Gastrocnemius medialis (tissue), 4 donors: Measurements from ENCODE around the gene REP15.

ENCODE experiments used
- POLR2A ChIP-seq, 2 donors: fragments of 450-650 bp; IDR thresholded peaks; one replicate each; pipeline ENCODE4 v1.6.1; 2017; ENCODE audit warnings: antibody characterized with exemption in 2 of 2, mild to moderate bottlenecking in 2 of 2, moderate library complexity in 2 of 2
- TF ChIP-seq, protein P1 (sequence below), 5 experiments: fragments of 450-650 bp in 3 of 5; fragments of 200-600 bp in 2 of 5; sonication (generic) in 2 of 5; IDR thresholded peaks in 4 of 5; conservative IDR thresholded peaks in 1 of 5; 1 replicate in 4 of 5; 2 replicates in 1 of 5; pipeline ENCODE4 v1.5.1; 2016 to 2019; ENCODE audit warnings: antibody characterized with exemption in 5 of 5, mild to moderate bottlenecking in 3 of 5, moderate library complexity in 3 of 5

GRCh38 chr12:27703720-27704452, 7.6 kb downstream of the REP15 start:
- TF ChIP-seq, protein P1, sequence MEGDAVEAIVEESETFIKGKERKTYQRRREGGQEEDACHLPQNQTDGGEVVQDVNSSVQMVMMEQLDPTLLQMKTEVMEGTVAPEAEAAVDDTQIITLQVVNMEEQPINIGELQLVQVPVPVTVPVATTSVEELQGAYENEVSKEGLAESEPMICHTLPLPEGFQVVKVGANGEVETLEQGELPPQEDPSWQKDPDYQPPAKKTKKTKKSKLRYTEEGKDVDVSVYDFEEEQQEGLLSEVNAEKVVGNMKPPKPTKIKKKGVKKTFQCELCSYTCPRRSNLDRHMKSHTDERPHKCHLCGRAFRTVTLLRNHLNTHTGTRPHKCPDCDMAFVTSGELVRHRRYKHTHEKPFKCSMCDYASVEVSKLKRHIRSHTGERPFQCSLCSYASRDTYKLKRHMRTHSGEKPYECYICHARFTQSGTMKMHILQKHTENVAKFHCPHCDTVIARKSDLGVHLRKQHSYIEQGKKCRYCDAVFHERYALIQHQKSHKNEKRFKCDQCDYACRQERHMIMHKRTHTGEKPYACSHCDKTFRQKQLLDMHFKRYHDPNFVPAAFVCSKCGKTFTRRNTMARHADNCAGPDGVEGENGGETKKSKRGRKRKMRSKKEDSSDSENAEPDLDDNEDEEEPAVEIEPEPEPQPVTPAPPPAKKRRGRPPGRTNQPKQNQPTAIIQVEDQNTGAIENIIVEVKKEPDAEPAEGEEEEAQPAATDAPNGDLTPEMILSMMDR (IDR thresholded peaks at IDR 0.05 in 4 of 5, conservative IDR thresholded peaks at IDR 0.05 in 1 of 5): peak; percentile 50 to 75 (median 64)
- TF ChIP-seq POLR2A (IDR thresholded peaks at IDR 0.05): no peak
